Smooth muscle cell (in vitro differentiated cells): ENCODE data around the gene ARFGAP2. TPM values are rescaled to one million over a fixed set of nuclear protein-coding genes. Genes with fewer than 3 reads are reported as not detected.
"Not testable (repeated sequence)": the region's sequence is repeated elsewhere in the genome, so short reads cannot be mapped to it uniquely, and the experiment has no call there.

ENCODE experiments used
- DNase-seq: peaks from one replicate; lab custom pipeline; 2025; ENCODE audit not compliant: unreplicated experiment; lab: John Stamatoyannopoulos, UW
- H2AFZ ChIP-seq: fragments of 200-600 bp; sonication (generic); 2 replicates; pipeline ENCODE4 v1.6.0; 2016; ENCODE audit warnings: antibody characterized with exemption, low read depth, mild to moderate bottlenecking
- H3F3A ChIP-seq: fragments of 200-600 bp; sonication (generic); 2 replicates; pipeline ENCODE4 v1.6.0; 2017; ENCODE audit warnings: antibody characterized with exemption, low read depth
- H3K27ac ChIP-seq: fragments of 200-600 bp; sonication (generic); 2 replicates; pipeline ENCODE4 v1.5.1; 2016; ENCODE audit warnings: low read depth, mild to moderate bottlenecking
- H3K27me3 ChIP-seq: fragments of 200-600 bp; sonication (generic); 2 replicates; pipeline ENCODE4 v1.6.1; 2016; ENCODE audit warnings: low read depth, mild to moderate bottlenecking
- H3K36me3 ChIP-seq: fragments of 200-600 bp; sonication (generic); 2 replicates; pipeline ENCODE4 v1.5.1; 2016; ENCODE audit warnings: low read depth
- H3K4me1 ChIP-seq: fragments of 200-600 bp; sonication (generic); 2 replicates; pipeline ENCODE4 v1.5.1; 2016; ENCODE audit warnings: low read depth
- H3K4me2 ChIP-seq: fragments of 200-600 bp; sonication (generic); 2 replicates; pipeline ENCODE4 v1.6.0; 2016; ENCODE audit warnings: mild to moderate bottlenecking
- H3K4me3 ChIP-seq: fragments of 200-600 bp; sonication (generic); 2 replicates; pipeline ENCODE4 v1.5.1; 2016; ENCODE audit warnings: mild to moderate bottlenecking
- H3K79me2 ChIP-seq: fragments of 200-600 bp; sonication (generic); 2 replicates; pipeline ENCODE4 v1.6.0; 2016; ENCODE audit warnings: low read depth, mild to moderate bottlenecking
- H3K9ac ChIP-seq: fragments of 200-600 bp; sonication (generic); 2 replicates; pipeline ENCODE4 v1.6.0; 2016; ENCODE audit warnings: low read depth
- H3K9me3 ChIP-seq: fragments of 200-600 bp; sonication (generic); replicated peaks from 2 replicates; pipeline ENCODE4 v1.5.1; 2016; ENCODE audit warnings: low read depth
- H4K20me1 ChIP-seq: fragments of 200-600 bp; sonication (generic); 2 replicates; pipeline ENCODE4 v1.6.0; 2016; ENCODE audit warnings: low read depth
- WGBS: methylation state at CpG from one replicate; pipeline ENCODE4 v1.1.7; 2016; ENCODE audit warnings: low lambda C conversion rate; 5-methylcytosine and 5-hydroxymethylcytosine counted together
- polyA plus RNA-seq: library from polyadenylated mRNA; unstranded; fragments of >200 nt; fragmentation: Nextera tagmentation; extraction: Ambion mirVana; gene quantifications from 2 replicates; pipeline ENCODE4 v1.2.1, GENCODE V29; 2016
- total RNA-seq: library from RNA; depleted of rRNA; stranded (reverse); fragments of >200 nt; gene quantifications from 2 replicates; pipeline ENCODE4 v1.2.3, GENCODE V29; 2014
- TF ChIP-seq, protein P1 (sequence below): fragments of 200-600 bp; sonication (generic); IDR thresholded peaks from 2 replicates; pipeline ENCODE4 v1.5.1; 2017; ENCODE audit warnings: borderline replicate concordance, mild to moderate bottlenecking, antibody characterized with exemption; ENCODE audit not compliant: insufficient read depth, poor library complexity, severe bottlenecking

ARFGAP2 gene
- total and polyA plus RNA-seq, 2 experiments from 2014 or later: 58.6 to 76.5 TPM

GRCh38 chr11:47201015-47201414, 24.3 kb upstream of the ARFGAP2 start:
- no peak overlapping the region for H3K4me2 ChIP-seq
- WGBS: 85% methylated on average over 4 of the region's 4 CpGs
- H3K9me3 ChIP-seq: no peaks in the 10 kb centered on the region
- TF ChIP-seq, protein P1, sequence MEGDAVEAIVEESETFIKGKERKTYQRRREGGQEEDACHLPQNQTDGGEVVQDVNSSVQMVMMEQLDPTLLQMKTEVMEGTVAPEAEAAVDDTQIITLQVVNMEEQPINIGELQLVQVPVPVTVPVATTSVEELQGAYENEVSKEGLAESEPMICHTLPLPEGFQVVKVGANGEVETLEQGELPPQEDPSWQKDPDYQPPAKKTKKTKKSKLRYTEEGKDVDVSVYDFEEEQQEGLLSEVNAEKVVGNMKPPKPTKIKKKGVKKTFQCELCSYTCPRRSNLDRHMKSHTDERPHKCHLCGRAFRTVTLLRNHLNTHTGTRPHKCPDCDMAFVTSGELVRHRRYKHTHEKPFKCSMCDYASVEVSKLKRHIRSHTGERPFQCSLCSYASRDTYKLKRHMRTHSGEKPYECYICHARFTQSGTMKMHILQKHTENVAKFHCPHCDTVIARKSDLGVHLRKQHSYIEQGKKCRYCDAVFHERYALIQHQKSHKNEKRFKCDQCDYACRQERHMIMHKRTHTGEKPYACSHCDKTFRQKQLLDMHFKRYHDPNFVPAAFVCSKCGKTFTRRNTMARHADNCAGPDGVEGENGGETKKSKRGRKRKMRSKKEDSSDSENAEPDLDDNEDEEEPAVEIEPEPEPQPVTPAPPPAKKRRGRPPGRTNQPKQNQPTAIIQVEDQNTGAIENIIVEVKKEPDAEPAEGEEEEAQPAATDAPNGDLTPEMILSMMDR: no peak
- no peak overlapping the region for H3K9ac ChIP-seq
- no peaks in the 10 kb centered on the region for H3K79me2 ChIP-seq
- H3K4me1 ChIP-seq: peaks cover 2% of the 10 kb centered on the region
- H3K36me3 ChIP-seq: no peaks in the 10 kb centered on the region
- no peak for DNase-seq
- no peak overlapping the region for H3K4me3 ChIP-seq
- H3F3A ChIP-seq: peaks cover 5% of the 10 kb centered on the region
- H4K20me1 ChIP-seq: no peaks in the 10 kb centered on the region
- no peak overlapping the region for H3K27ac ChIP-seq
- no peak overlapping the region for H2AFZ ChIP-seq
- no peaks in the 10 kb centered on the region for H3K27me3 ChIP-seq

- not testable (repeated sequence) for DNase-seq, H4K20me1 ChIP-seq, H3F3A ChIP-seq, H3K36me3 ChIP-seq, H3K27me3 ChIP-seq, H3K4me1 ChIP-seq, H3K9ac ChIP-seq, H3K9me3 ChIP-seq, H3K27ac ChIP-seq, H3K79me2 ChIP-seq, H3K4me2 ChIP-seq, H3K4me3 ChIP-seq, H2AFZ ChIP-seq
- 97% methylated on average over 9 of the region's 9 CpGs for WGBS
These were observed 21.5 kb upstream of the ARFGAP2 start for GRCh38 chr11:47198161-47198560.

- no peaks in the 10 kb centered on the region for H3K4me1 ChIP-seq
- no peaks in the 10 kb centered on the region for H4K20me1 ChIP-seq
- no peak for DNase-seq
- H3K79me2 ChIP-seq: no peaks in the 10 kb centered on the region
- no peak overlapping the region for H3K27ac ChIP-seq
- H3K27me3 ChIP-seq: no peaks in the 10 kb centered on the region
- H3K4me2 ChIP-seq: no peak overlapping the region
- H3K4me3 ChIP-seq: no peak overlapping the region
- 68% methylated on average over 4 of the region's 4 CpGs for WGBS
- TF ChIP-seq, protein P1: no peak
- no peaks in the 10 kb centered on the region for H3K9me3 ChIP-seq
- no peaks in the 10 kb centered on the region for H3K36me3 ChIP-seq
- no peak overlapping the region for H2AFZ ChIP-seq
- H3K9ac ChIP-seq: no peak overlapping the region
- peaks cover 10% of the 10 kb centered on the region for H3F3A ChIP-seq
These were observed 15.4 kb upstream of the ARFGAP2 start for GRCh38 chr11:47192111-47192510.

- not testable (repeated sequence) for H3K27me3 ChIP-seq, H3K79me2 ChIP-seq, H3K4me2 ChIP-seq, H3K27ac ChIP-seq, H3K9ac ChIP-seq, H4K20me1 ChIP-seq, H3K4me3 ChIP-seq, H3K36me3 ChIP-seq, H2AFZ ChIP-seq, DNase-seq, H3K9me3 ChIP-seq, H3K4me1 ChIP-seq
- WGBS: 89% methylated on average over 10 of the region's 10 CpGs
- peaks cover 16% of the 10 kb centered on the region for H3F3A ChIP-seq
These were observed 14.5 kb upstream of the ARFGAP2 start for GRCh38 chr11:47191137-47191536.

GRCh38 chr11:47189100-47189834, 12.6 kb upstream of the ARFGAP2 start:
- TF ChIP-seq, protein P1: no peak
- H3K36me3 ChIP-seq: no peaks in the 10 kb centered on the region
- H3K27ac ChIP-seq: no peak overlapping the region
- H3K79me2 ChIP-seq: peaks cover 3% of the 10 kb centered on the region
- H3K4me3 ChIP-seq: no peak overlapping the region
- peaks cover 16% of the 10 kb centered on the region for H3F3A ChIP-seq
- no peaks in the 10 kb centered on the region for H3K9me3 ChIP-seq
- H3K27me3 ChIP-seq: no peaks in the 10 kb centered on the region
- 67% methylated on average over 11 of the region's 11 CpGs for WGBS
- peaks cover 10% of the 10 kb centered on the region for H3K4me1 ChIP-seq
- H2AFZ ChIP-seq: no peak overlapping the region
- no peak overlapping the region for H3K9ac ChIP-seq
- no peak overlapping the region for H3K4me2 ChIP-seq
- H4K20me1 ChIP-seq: no peaks in the 10 kb centered on the region
- DNase-seq: no peak
